Neural progenitor cell (in vitro differentiated cells): Measurements from ENCODE around the gene AP1AR. TPM values are rescaled to one million over a fixed set of nuclear protein-coding genes. Genes with fewer than 3 reads are reported as not detected.

Experiments
- DNase-seq: peaks from one replicate; pipeline ENCODE4 v3.0.0-alpha.2; 2016; ENCODE audit warnings: low spot score
- H2AFZ ChIP-seq: fragments of 200-600 bp; sonication (generic); replicated peaks from 2 replicates; pipeline ENCODE4 v1.6.1; 2016; ENCODE audit warnings: antibody characterized with exemption
- H3F3A ChIP-seq: fragments of 200-600 bp; sonication (generic); 2 replicates; pipeline ENCODE4 v1.6.1; 2016; ENCODE audit warnings: antibody characterized with exemption, low read depth
- H3K27ac ChIP-seq: fragments of 200-600 bp; sonication (generic); 2 replicates; pipeline ENCODE4 v1.5.1; 2016; ENCODE audit warnings: mild to moderate bottlenecking
- H3K27me3 ChIP-seq: fragments of 200-600 bp; sonication (generic); 2 replicates; pipeline ENCODE4 v1.6.1; 2016; ENCODE audit warnings: mild to moderate bottlenecking, moderate library complexity
- H3K36me3 ChIP-seq: fragments of 200-600 bp; sonication (generic); 2 replicates; pipeline ENCODE4 v1.5.1; 2016
- H3K4me1 ChIP-seq: fragments of 200-600 bp; sonication (generic); 2 replicates; pipeline ENCODE4 v1.6.1; 2016; ENCODE audit warnings: mixed run types
- H3K4me2 ChIP-seq: fragments of 200-600 bp; sonication (generic); 2 replicates; pipeline ENCODE4 v1.6.1; 2016
- H3K4me3 ChIP-seq: fragments of 200-600 bp; sonication (generic); 2 replicates; pipeline ENCODE4 v1.5.1; 2016
- H3K79me2 ChIP-seq: fragments of 200-600 bp; sonication (generic); 2 replicates; pipeline ENCODE4 v1.6.1; 2016; ENCODE audit warnings: low read depth
- H3K9ac ChIP-seq: fragments of 200-600 bp; sonication (generic); 2 replicates; pipeline ENCODE4 v1.6.1; 2016
- H3K9me3 ChIP-seq: fragments of 200-600 bp; sonication (generic); 2 replicates; pipeline ENCODE4 v1.5.1; 2016; ENCODE audit warnings: low read depth
- H4K20me1 ChIP-seq: fragments of 200-600 bp; sonication (generic); 2 replicates; pipeline ENCODE4 v1.6.1; 2016; ENCODE audit warnings: low read depth
- H3K27ac Mint-ChIP-seq: 3 replicates; pipeline ENCODE4 v1.8.0; 2021; ENCODE audit warnings: mixed read lengths
- H3K27me3 Mint-ChIP-seq: 2 replicates; pipeline ENCODE4 v1.8.0; 2022; ENCODE audit warnings: low read depth, mild to moderate bottlenecking, inconsistent platforms, moderate library complexity, mixed read lengths; ENCODE audit not compliant: insufficient read depth
- H3K36me3 Mint-ChIP-seq: 3 replicates; pipeline ENCODE4 v1.8.0; 2021; ENCODE audit warnings: mixed read lengths
- H3K4me1 Mint-ChIP-seq: 3 replicates; pipeline ENCODE4 v1.8.0; 2021; ENCODE audit warnings: mixed read lengths
- H3K4me3 Mint-ChIP-seq: 3 replicates; pipeline ENCODE4 v1.8.0; 2021; ENCODE audit warnings: mild to moderate bottlenecking, moderate library complexity, mixed read lengths
- H3K9me3 Mint-ChIP-seq: 3 replicates; pipeline ENCODE4 v1.8.0; 2020; ENCODE audit warnings: mixed read lengths
- EZH2 ChIP-seq: fragments of 200-600 bp; sonication (generic); IDR thresholded peaks from 2 replicates; pipeline ENCODE4 v1.6.1; 2017; ENCODE audit warnings: antibody characterized with exemption, mild to moderate bottlenecking, moderate library complexity
- EZH2phosphoT487 ChIP-seq: fragments of 200-600 bp; sonication (generic); IDR thresholded peaks from 2 replicates; pipeline ENCODE4 v1.6.1; 2017; ENCODE audit warnings: antibody characterized with exemption
- total RNA-seq: library from RNA; depleted of rRNA; stranded (reverse); fragments of >200 nt; gene quantifications from 2 replicates; pipeline ENCODE4 v1.2.3, GENCODE V29; 2015; ENCODE audit warnings: low replicate concordance
- TF ChIP-seq, protein P1 (sequence below): fragments of 200-600 bp; sonication (generic); IDR thresholded peaks from 2 replicates; pipeline ENCODE4 v1.5.1; 2017; ENCODE audit warnings: antibody characterized with exemption, mild to moderate bottlenecking

The AP1AR gene
- total RNA-seq, 1 donor from 2014 or later = 41.9 TPM

- Histone ChIP-seq H3K9me3 (no peaks in the 10 kb centered on the region), H2AFZ (no peak overlapping the region), H3K4me3 (no peak overlapping the region), H3K4me1 (no peaks in the 10 kb centered on the region), H3F3A (no peaks in the 10 kb centered on the region), H3K9ac (no peak overlapping the region), H4K20me1 (no peaks in the 10 kb centered on the region), H3K4me2 (no peak overlapping the region), H3K27ac (no peak overlapping the region), H3K79me2 (no peaks in the 10 kb centered on the region), H3K36me3 (no peaks in the 10 kb centered on the region), H3K27me3 (no peaks in the 10 kb centered on the region)
- H3K4me1 Mint-ChIP-seq = no peaks in the 10 kb centered on the region
- no peak overlapping the region for H3K27ac Mint-ChIP-seq
- no peaks in the 10 kb centered on the region for H3K36me3 Mint-ChIP-seq
- TF ChIP-seq, protein P1, sequence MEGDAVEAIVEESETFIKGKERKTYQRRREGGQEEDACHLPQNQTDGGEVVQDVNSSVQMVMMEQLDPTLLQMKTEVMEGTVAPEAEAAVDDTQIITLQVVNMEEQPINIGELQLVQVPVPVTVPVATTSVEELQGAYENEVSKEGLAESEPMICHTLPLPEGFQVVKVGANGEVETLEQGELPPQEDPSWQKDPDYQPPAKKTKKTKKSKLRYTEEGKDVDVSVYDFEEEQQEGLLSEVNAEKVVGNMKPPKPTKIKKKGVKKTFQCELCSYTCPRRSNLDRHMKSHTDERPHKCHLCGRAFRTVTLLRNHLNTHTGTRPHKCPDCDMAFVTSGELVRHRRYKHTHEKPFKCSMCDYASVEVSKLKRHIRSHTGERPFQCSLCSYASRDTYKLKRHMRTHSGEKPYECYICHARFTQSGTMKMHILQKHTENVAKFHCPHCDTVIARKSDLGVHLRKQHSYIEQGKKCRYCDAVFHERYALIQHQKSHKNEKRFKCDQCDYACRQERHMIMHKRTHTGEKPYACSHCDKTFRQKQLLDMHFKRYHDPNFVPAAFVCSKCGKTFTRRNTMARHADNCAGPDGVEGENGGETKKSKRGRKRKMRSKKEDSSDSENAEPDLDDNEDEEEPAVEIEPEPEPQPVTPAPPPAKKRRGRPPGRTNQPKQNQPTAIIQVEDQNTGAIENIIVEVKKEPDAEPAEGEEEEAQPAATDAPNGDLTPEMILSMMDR = no peak
- TF ChIP-seq EZH2 (no peak), EZH2phosphoT487 (no peak)
- H3K4me3 Mint-ChIP-seq = no peak overlapping the region
- peaks cover 4% of the 10 kb centered on the region for H3K27me3 Mint-ChIP-seq
- peaks cover 6% of the 10 kb centered on the region for H3K9me3 Mint-ChIP-seq
- DNase-seq = no peak
Observed at GRCh38 chr4:112219826-112220366, 11.7 kb upstream of the AP1AR start.

- H3K27me3 Mint-ChIP-seq = peaks cover 4% of the 10 kb centered on the region
- peaks cover 6% of the 10 kb centered on the region for H3K9me3 Mint-ChIP-seq
- no peak for DNase-seq
- Histone ChIP-seq H3K9me3 (no peaks in the 10 kb centered on the region), H3F3A (peaks cover 4% of the 10 kb centered on the region), H3K79me2 (no peaks in the 10 kb centered on the region), H3K27ac (no peak overlapping the region), H2AFZ (no peak overlapping the region), H3K4me1 (no peaks in the 10 kb centered on the region), H3K4me2 (no peak overlapping the region), H3K9ac (no peak overlapping the region), H4K20me1 (no peaks in the 10 kb centered on the region), H3K4me3 (no peak overlapping the region), H3K27me3 (no peaks in the 10 kb centered on the region), H3K36me3 (no peaks in the 10 kb centered on the region)
- no peak overlapping the region for H3K27ac Mint-ChIP-seq
- H3K36me3 Mint-ChIP-seq = no peaks in the 10 kb centered on the region
- TF ChIP-seq EZH2 (no peak), EZH2phosphoT487 (no peak)
- TF ChIP-seq, protein P1 = no peak
- H3K4me3 Mint-ChIP-seq = no peak overlapping the region
- no peaks in the 10 kb centered on the region for H3K4me1 Mint-ChIP-seq
Observed at GRCh38 chr4:112222219-112222955, 9.2 kb upstream of the AP1AR start.

DNA sequence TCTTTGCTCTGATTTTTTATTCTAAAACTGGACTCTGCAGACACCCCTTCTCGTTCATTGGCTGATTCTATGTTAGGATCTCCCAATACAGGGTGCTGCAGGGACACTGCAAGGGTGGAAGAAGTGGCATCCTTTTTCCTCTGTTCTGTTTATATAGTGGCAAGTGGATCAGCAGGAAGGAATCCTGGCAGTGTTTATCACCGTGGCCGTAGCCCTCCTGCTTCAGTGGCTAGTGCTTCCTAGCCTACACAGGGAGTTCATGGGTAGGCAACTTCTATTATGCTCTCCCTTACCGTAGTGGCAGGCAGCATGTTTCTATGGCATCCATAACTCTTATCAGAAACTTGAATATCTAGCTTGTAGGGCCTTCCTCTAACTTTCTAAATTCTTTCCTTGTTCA lies 6.4 kb upstream of the AP1AR start:
- Histone ChIP-seq H3K27me3 (no peaks in the 10 kb centered on the region), H3K9me3 (no peaks in the 10 kb centered on the region), H3K79me2 (peaks cover 5% of the 10 kb centered on the region), H4K20me1 (no peaks in the 10 kb centered on the region), H2AFZ (peak overlapping the region; percentile 47), H3K27ac (no peak overlapping the region), H3K4me3 (no peak overlapping the region), H3K4me1 (peaks cover 1% of the 10 kb centered on the region), H3K9ac (no peak overlapping the region), H3F3A (peaks cover 11% of the 10 kb centered on the region), H3K36me3 (no peaks in the 10 kb centered on the region), H3K4me2 (no peak overlapping the region)
- H3K27ac Mint-ChIP-seq = no peak overlapping the region
- no peak overlapping the region for H3K4me3 Mint-ChIP-seq
- no peaks in the 10 kb centered on the region for H3K36me3 Mint-ChIP-seq
- H3K9me3 Mint-ChIP-seq = peaks cover 6% of the 10 kb centered on the region
- TF ChIP-seq, protein P1 = no peak
- no peak for TF ChIP-seq EZH2phosphoT487
- no peak for TF ChIP-seq EZH2
- H3K4me1 Mint-ChIP-seq = peaks cover 1% of the 10 kb centered on the region
- H3K27me3 Mint-ChIP-seq = peaks cover 4% of the 10 kb centered on the region
- DNase-seq = no peak
